HG03159 (cell line): ENCODE results near the gene SNX10.

ENCODE experiments used
- ATAC-seq: cut with Tn5 transposase; IDR thresholded peaks from one replicate; pipeline ENCODE4 v1.9.1; 2021; ENCODE audit warnings: mild to moderate bottlenecking, moderate library complexity; ENCODE audit not compliant: unreplicated experiment

SNX10 gene

DNA sequence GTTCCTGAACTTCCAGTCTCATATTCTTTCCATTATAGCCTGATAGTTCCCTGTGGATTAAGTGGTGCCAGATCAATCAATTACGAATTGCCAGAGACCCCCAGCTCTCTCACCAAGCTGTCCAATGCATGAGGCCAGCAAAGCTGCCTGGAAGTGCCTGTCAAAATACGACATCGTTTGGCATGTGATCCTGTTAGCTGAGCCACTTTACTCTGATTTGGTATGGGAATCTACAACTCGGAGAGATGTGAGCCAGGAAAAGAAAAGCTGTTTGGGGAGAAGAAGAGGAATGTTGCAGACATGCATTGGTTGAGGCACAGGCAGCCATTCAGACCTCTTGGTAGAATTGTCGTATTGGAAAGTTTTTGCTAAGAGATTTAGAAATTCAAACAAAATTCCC, 3.9 kb downstream of the SNX10 start:
- ATAC-seq: no peak

DNA sequence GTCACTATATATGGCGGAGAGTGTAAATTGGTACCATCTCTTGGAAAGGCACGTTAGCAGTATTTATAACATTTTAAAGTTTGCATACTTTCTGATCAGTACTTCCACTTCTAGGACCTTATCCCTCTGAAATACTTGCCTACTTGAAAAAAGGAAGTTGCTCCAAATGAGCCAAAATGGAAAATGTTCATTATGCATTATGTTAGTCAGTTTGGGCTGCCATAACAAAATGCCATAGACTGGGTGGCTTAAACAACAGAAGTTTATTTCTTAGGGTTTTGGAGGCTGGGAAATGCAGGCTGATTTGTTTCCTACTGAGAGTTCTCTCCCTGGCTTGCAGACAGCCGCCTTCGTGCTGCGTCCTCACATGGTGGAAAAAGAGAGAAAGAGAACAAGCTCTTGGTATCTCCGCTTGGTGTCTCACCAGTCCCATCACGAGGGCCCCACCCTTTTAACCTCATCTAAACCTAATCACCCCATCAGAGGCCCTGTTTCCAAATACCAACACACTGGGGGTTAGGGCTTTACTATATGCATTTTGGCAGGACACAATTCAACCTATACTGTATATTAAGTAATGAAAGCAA, 6.9 kb downstream of the SNX10 start:
- ATAC-seq: no peak

DNA sequence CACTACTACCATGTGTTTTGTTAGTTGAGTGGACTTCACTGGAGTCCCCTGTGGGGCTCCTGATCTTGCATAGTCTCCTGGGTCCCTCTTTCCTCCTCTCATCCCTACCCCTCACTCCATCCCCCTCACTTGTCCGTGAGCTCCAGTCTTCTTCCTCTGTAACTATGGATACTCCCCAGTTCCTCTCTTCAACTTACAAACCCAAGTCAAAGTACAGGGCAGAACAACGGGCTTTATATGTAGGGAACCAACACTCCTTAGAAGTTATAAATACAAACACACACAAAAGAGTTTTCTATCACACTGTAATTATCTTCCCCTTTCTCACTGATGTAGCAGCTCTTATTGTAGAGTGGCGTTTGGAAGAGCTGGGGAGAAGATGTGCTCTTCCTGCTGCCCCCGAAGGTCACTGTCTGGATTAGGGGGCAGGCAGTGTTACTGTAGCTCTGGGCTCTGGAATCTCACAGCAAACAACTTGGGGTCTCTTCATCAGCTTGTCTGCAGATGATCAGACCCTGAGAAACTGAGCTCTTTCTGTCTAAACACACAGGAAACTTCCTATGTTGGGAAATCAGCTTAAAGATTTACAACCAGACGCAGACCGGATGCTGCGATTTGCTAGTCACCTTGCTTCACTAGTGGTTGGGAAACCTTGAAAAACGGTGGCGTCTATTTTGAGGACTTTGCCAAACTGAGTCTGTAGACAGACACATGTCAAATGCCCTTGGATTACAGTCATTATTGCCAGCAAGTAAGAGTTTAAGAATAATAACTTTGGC, 13.6 kb downstream of the SNX10 start:
- no peak for ATAC-seq

DNA sequence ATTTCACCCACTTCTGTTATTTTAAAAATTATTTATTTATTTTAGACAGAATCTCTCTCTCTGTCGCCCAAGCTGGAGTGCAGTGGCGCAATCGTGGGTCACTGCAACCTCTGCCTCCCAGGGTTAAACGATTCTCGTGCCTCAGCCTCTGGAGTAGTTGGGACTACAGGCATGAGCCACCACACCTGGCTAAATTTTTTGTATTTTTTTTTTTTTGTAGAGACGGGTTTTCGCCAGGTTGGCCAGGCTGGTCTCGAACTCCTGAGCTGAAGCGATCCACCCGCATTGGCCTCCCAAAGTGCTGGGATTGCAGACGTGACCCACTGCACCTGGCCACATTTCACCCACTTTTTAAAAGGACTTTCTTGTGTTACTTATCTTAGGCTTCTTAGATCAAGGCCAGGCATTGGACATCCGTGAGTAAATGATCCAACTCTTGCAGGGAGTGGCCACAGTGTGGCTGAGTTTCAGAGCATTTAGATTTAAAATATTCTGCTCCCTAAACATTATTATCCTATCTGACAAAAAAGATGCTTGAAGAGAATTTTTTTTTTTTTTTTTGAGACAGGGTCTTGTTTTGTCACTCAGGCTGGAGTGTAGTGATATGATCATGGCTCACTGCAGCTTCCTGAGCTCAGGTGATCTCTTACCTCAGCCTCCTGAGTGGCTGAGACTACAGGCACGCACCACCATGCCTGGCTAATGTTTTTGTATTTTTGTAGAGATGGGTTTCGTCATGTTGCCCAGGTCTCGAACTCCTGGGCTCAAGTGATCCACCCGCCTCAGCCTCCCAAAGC, 14.4 kb downstream of the SNX10 start:
- no peak for ATAC-seq

DNA sequence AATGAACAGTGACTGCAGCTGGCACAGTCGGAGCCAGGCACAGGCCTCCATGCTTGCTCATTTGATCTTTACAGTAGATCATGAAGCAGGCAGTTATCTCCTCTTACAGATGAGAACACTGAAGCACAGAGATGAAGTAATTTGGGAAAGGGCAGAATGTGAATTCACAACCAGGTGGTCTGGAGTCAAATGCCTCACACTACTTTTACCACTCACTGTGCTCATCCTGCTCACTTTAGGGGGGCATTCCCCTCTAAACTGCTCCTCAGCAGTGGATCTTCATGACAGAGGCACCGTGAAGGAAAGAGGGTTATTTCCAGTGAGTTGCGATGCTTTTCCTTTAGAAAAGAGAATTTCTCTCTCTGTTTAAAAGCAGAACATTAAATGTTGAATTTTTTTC, 15.1 kb downstream of the SNX10 start:
- no peak for ATAC-seq

DNA sequence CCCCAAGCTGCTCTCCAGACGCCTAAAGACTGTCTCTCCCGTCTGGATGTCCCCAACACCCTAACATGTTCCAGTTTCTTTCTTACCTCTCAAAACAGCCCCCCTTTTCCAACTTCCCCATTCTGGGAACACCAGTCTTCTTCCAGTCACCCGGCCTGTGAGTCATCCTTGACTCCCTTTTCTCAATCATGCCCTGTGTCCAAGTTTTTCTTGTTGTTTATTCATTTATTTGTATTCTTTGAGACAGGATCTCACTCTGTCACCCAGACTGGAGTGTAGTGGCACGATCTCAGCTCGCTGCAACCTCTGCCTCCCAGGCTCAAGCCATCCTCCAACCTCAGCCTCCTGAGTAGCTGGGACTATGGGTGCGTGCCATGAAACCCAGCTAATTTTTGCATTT, 15.6 kb downstream of the SNX10 start:
- no peak for ATAC-seq

DNA sequence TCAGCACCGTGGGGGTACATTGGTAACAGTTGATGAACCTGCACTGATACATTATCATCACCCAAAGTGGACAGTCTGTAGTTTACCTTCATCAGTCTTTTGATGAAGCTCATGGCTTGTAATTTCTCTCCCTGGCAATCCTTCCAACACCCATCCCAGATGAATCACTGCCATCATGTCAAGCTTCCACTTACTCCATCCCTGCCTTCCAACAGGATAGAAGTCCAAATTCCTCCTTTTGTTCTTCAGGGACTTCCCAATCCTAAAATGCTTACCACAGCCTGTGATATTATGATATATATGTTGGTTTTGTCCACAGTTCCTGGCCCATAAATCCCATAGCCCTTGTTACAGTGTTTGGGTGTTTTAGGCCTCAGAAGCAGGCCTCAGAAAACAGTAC, 16.1 kb downstream of the SNX10 start:
- no peak for ATAC-seq

DNA sequence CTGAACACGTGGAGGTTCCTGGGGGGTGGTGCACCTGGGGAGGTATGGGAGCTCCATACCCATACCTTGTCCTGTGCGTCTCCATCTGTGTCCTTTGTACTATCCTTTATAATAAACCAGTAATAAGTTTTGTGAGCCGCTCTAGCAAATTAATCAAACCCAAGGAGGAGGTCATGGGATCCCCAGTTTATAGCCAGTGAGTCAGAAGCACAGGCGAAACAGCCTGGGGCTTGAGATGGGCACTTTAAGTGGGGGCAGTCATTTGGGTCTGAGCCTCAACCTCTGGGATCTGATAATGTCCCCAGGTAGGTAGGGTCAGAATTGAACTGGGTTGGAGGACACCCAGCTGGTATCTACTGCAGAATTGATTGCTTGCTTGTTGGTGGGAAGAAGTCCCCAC, 16.9 kb downstream of the SNX10 start:
- ATAC-seq: no peak

DNA sequence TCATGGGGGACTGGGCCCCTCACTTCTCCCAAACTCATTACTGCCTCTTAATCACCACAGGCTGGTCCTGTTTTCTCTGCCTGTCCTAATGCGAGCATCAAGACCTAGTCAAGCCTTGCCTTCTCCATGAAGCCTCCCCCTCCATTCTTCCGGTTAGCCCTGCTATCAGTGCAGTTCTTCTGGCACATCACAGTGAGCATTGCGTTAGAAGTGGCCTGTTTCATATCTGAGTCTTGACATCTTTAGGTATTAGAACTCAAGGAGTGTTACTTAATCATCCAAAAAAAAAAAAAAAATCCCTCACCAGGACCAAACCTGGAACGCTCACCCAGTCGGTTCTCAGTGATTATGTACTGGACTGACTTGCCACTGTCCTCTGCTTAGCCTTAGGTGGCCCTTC, 17.4 kb downstream of the SNX10 start:
- ATAC-seq: no peak

DNA sequence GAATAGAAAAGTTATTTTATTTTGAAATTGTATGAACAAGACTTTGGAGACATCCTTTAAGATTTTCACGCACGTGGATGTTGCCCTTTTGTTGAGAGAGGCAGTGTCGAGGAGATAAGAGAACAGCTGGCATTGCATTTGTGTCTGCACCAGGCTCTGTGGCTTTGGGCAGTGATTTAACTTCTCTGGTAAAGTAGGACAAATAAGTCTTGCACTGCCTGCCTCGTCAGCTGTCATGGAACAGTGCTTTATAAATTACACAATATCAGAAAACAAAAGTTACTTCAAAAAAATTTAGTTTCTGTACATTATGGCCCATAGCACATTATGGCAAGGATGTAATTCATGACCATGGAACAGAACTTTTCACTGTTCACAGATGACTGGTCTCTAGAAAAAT, 20.1 kb downstream of the SNX10 start:
- no peak for ATAC-seq

DNA sequence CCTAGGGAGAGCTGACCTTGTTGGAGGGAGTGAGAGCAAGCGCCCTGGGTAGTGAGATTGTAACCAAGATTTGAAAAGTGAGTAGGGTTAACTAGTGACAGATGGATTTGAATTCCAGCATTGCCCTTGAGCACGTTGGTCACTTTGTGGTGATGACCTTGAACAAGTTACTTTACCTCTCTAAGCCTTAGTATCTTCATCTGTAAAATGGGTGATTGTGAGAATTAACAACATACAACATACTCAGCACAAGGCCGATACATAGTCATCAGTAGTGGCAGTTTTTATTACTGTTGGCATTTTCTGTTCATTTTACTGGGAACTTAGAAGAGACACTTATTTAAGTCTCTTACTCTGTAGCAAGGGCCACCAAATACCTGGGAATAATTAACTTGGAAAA, 25.5 kb downstream of the SNX10 start:
- no peak for ATAC-seq

DNA sequence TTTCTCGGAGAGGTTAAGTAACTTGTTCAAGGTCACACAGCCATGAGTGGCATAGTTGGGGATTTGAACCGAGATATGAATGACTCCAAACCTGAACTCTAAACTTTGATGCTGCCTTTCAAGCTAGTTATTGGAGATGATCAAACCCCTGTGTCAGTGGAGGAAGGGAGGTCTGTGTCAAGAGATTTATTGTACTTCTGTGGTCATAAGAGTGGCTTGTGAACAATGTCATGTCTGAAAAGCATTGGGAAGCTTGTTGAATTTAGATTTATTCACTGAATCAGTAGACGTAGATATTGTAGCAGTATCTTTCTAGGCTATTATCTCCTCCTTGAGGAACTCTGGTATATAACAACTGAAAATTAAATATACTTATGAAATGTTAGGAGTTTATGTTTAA, 27.3 kb downstream of the SNX10 start:
- no peak for ATAC-seq

DNA sequence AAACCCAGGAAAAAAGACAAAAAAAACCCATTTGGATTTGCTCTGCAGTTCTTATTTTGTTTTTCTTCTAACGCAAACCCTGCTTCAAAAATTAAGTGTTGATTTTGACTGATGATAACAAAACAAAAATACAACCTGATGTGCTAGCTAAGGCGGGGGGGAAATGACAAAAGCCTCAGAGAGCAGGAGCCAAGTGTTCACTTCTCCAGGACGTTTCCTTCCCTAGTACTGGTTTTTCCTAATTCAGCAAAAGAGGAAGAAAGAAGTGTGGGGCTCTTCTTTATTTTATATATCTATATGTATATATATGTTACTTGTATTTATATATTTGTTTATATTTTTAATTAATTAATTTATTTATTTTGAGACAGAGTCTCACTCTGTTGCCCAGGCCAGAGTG, 28.0 kb downstream of the SNX10 start:
- no peak for ATAC-seq

DNA sequence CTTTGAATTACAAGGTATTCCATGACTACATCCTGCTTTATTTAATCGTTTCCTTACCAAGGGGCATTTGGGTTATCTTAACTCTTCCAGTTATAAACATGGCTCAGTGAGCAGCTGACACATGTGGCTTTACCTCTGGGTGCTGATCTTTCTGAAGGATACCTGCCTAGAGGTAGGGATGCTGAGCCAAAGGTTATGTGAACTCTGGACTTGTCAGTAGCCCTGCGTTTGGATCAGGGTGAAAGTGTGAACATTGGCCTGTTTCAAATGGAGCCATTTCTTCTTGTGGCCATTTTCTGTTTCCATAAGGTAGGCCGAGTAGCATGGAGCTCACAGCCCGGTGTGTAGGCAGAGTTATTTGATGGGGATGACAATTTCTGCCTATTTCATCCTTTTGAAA, 29.2 kb downstream of the SNX10 start:
- no peak for ATAC-seq

DNA sequence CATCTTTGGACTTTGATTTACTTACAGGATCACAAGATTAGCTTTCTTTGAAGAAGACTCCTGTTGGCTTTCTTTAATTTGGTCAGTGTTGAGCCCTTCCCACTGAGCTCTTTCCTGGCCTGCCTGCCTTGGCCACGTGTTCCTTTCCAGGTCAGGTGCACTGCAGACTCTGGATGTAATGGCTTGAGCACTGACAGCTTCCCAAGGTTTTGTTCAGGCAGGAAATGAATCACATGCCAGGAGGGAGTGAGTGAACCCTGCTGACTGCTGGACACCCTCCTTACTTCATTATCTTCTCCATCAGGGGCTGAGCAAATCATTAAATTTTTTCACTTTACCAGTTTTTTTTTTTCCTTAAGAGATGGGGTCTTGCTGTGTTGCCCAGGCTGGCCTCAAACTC, 29.8 kb downstream of the SNX10 start:
- no peak for ATAC-seq

DNA sequence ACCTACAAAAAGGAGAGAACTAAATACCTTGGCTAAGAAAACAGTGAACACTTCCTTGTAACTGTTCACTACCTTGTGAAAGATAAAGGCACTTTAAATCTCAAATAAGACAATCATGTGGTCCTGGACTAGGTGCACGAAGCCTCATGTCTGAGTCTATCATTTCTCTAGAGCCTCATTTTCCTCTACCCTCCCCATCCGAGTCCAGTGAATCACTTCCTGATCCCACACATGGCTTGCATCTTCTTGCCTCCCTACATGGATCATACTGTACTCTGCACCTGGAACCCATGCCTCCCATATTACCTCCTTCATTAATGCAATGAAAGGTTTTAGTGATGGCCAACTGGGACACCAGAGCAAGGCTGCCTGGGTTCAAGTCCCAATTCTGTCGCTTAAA, 34.5 kb downstream of the SNX10 start:
- ATAC-seq: no peak

DNA sequence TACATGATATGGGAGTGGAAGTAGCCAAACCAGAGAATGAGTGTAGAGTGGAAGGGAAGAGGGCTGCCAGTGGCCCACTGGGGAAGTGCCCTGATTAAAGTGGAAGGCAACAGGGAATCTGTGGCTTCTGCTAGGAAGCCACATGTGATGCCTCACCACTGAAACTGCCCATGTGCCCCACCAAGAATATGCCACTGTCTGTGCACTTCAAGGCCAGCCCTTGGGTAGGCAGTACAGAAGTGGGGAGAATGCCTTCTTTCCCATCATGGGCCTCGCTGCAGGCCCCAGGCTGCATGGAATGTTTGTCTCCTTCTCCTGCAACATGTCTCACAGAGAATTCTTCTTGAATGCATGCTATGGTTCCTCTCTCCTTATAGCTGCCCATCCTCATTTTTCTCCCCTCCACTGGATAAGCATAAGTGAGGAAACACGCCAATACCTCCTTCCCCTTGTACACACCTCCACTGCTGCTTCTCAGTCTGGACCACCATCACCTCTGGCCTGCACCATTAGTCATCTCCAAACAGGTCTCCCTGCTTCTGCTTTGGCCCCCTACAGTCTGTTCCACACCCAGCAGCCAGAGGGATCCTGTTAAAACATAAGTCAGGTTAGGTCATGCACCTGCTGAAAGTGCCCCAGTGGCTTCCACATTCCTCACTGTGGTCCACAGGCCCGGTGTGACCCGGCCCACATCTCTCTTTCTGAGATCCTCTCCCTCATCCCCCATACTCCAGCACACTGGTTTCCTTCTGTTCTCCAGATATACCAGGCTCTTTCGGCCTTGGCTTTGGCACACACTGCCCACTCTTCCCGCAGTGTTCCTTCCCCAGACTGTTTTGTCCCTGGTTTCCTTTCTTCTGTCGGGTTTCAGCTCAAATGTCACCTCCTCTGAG, 37.1 kb downstream of the SNX10 start:
- peak; percentile 49 for ATAC-seq

DNA sequence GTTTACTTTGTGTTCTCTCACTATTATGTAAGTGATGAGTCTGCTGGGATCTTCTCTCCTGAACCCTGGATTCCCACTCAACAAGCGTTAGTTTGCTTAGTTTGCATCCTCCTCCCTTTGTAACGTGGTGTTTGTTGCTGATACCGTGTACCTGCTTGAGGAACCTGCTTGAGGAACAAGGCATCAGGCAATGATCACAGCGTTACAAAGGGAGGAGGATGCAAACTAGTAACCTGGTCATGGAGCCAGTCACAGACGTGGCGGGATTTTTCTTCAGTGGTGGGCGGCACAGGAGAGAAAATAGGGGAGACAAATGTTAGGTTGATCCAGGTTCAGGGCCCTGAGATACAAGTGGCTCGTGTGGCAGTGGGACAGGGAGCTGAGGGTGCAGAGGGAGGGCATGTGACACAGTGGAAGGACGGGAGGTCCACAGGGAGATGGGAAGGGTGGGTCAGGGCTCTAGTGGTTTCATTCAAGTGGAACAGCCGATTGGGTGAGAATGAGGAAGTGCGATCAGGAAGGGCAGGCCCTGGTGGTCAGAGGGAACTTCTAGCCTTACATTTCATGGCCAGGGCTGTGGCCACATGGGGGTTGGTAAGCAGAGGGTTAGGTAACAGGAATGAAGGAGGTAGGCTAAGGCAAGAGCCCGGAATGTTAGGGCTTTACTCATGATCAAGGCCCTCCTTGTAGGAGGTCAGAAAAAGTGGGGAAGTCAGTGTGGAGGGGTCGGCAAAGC, 38.0 kb downstream of the SNX10 start:
- peak; percentile 64 for ATAC-seq

DNA sequence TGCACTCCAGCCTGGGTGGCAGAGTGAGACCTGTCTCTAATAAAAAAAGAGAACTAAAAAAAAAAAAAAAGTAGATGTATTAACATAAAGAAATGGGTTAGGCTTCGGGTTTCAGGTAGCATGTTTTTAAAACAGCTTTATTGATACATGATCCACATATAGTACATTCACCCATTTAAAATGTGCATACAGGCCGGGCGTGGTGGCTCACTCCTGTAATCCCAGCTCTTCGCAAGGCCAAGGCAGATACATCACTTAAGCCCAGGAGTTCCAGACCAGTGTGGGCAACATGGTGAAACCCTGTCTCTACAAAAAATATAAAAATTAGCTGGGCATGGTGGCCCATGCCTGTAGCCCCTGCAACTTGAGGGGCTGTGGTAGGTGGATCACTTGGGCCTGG, 39.5 kb downstream of the SNX10 start:
- ATAC-seq: no peak

DNA sequence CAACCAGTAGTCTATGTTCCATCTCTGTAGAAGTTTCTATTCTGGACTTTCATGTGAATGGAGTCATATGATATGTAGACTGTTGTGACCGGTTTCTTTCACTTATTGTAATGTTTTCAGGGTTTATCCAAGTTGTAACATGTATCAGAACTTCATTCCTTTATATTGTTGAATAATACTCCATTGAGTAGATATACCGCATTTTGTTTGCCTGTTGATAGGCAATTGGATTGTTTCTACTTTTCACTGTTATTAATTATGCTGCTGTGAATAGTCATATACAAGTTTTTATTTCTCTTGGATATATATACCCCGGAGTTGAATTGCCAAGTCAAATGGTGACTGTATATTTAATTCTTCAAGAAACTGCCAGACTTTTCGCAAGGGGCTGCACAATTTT, 40.1 kb downstream of the SNX10 start:
- ATAC-seq: no peak
